BE2C (cell line): ENCODE data around the gene ABRACL. TPM values are rescaled to one million over a fixed set of nuclear protein-coding genes. Genes with fewer than 3 reads are reported as not detected.

ENCODE experiments used
- DNase-seq: peaks from one replicate; pipeline ENCODE4 v3.0.0-alpha.2; 2020
- H3K27me3 ChIP-seq: fragments of 250-450 bp; sonication (Bioruptor Pico); 2 replicates; pipeline ENCODE4 v1.5.1; 2020; ENCODE audit warnings: mild to moderate bottlenecking
- H3K36me3 ChIP-seq: fragments of 250-450 bp; sonication (Bioruptor Pico); 2 replicates; pipeline ENCODE4 v1.5.1; 2020; ENCODE audit warnings: mild to moderate bottlenecking
- H3K4me1 ChIP-seq: fragments of 250-450 bp; sonication (Bioruptor Pico); 2 replicates; pipeline ENCODE4 v1.5.1; 2020
- H3K4me3 ChIP-seq: 2 replicates; pipeline ENCODE4 v1.5.1; 2011; ENCODE audit warnings: low read depth, low read length
- H3K9me3 ChIP-seq: fragments of 250-450 bp; sonication (Bioruptor Pico); 2 replicates; pipeline ENCODE4 v1.5.1; 2020
- polyA plus RNA-seq: library from polyadenylated mRNA; unstranded; fragments of >200 nt; gene quantifications from one replicate; pipeline ENCODE4 v1.2.1, GENCODE V29; 2012; ENCODE audit warnings: low read depth, missing spikeins; ENCODE audit not compliant: insufficient read length, insufficient read depth
- TF ChIP-seq, protein P1 (sequence below): IDR thresholded peaks from 2 replicates; pipeline ENCODE4 v1.5.1; 2012; ENCODE audit warnings: mild to moderate bottlenecking, low read depth, low read length

ABRACL gene
- 0.69 TPM for polyA plus RNA-seq

DNA sequence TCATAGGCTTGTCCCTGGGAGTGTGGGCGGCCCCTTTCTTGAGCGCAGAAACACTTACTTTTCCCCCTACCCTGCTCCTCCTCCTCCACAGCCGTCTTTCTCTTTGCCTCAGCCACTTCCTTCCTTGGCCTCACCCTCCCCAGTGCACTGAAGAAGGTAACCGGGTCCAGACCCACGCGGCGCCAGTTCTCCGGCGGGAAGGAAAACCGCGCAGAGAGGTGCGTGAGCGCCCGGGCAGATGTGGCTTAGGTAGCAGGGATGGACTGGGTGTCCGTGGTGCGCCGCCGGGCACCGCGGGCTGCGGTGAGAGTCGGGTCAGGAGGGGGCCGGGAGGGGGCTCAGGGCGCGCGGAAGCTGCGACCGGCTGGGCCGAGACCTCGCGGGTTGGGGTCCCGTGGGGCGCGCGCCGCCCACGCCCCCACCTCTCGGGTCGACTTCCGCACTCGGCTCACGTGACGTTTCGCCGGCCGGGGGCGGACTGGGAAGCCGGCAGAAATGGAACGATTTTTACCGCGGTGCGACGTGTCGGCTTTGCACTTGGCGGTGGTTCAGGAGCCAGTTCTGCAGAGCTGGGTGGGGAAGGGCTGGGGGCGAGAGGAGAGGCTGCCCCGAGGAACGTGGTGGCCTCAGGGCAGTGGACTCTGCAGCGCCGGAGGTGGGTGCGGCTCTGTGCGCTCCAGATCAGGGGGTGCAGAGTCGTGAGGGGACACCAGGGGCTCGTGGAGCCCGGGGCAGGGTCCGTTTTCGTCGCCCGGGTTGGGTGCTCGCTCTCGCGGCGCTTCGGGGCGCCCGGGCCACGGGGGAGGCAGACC is at the start of gene ABRACL:
Gene ABRACL (plus strand): TSS at position 88 of the 812 bp plus-strand sequence. CDS start 5,416 bp downstream, outside the sequence.
- Histone ChIP-seq H3K4me3 (peak within 1 kb of the TSS; percentile 67), H3K4me1 (no peaks in the 10 kb centered on the region), H3K27me3 (peaks cover 39% of the 10 kb centered on the region), H3K9me3 (no peaks in the 10 kb centered on the region), H3K36me3 (no peaks in the 10 kb centered on the region)
- peak; percentile 34 for DNase-seq
- TF ChIP-seq, protein P1, sequence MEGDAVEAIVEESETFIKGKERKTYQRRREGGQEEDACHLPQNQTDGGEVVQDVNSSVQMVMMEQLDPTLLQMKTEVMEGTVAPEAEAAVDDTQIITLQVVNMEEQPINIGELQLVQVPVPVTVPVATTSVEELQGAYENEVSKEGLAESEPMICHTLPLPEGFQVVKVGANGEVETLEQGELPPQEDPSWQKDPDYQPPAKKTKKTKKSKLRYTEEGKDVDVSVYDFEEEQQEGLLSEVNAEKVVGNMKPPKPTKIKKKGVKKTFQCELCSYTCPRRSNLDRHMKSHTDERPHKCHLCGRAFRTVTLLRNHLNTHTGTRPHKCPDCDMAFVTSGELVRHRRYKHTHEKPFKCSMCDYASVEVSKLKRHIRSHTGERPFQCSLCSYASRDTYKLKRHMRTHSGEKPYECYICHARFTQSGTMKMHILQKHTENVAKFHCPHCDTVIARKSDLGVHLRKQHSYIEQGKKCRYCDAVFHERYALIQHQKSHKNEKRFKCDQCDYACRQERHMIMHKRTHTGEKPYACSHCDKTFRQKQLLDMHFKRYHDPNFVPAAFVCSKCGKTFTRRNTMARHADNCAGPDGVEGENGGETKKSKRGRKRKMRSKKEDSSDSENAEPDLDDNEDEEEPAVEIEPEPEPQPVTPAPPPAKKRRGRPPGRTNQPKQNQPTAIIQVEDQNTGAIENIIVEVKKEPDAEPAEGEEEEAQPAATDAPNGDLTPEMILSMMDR: no peak

- no peaks in the 10 kb centered on the region for H3K9me3 ChIP-seq
- TF ChIP-seq, protein P1: no peak
- DNase-seq: no peak
- H3K27me3 ChIP-seq: no peaks in the 10 kb centered on the region
- H3K4me1 ChIP-seq: peaks cover 13% of the 10 kb centered on the region
- no peaks in the 10 kb centered on the region for H3K36me3 ChIP-seq
- H3K4me3 ChIP-seq: no peak overlapping the region
Observed at GRCh38 chr6:138979365-138979764, 49.2 kb upstream of the ABRACL start.

DNA sequence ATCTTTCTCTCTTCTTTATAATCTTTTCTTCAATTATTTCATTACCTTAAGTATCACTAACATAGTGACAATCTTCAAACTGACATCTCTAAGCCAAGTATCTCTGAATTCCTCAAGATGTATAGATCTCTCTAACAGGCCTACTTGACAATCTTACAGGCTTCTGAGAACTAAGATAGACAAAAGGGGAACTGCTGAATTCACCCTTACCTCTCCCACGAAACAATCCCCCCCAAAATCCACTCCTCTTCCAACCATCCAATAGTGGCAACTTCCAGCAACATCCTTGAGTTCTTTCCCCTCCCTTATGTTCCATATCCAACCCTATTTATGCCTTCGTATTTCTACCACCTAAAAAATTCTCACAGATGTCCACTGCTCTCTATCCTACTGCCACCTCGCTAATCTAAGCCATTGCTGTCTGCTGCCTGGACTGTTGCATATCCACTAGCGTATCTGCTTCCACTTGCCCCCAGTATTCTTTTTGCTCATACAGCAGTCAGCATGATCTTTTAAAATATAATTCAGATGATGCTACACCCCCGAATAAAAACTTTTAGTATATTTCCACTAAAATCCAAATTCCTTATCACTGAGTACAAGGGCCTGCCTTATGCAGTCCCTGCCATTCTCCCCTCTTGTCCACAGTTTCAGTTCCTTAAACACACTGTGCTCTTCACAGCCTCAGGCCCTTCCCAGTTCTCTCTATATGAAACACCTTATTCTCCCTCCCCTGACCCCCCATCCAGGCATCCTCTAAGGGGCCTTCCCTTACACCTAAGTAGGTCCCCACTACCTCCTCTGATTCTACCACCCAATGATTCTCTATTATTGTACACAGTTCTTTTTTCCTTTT is 48.5 kb upstream of the ABRACL start:
- TF ChIP-seq, protein P1: no peak
- H3K36me3 ChIP-seq: no peaks in the 10 kb centered on the region
- H3K9me3 ChIP-seq: no peaks in the 10 kb centered on the region
- no peak overlapping the region for H3K4me3 ChIP-seq
- no peak for DNase-seq
- H3K4me1 ChIP-seq: peaks cover 10% of the 10 kb centered on the region
- H3K27me3 ChIP-seq: no peaks in the 10 kb centered on the region

DNA sequence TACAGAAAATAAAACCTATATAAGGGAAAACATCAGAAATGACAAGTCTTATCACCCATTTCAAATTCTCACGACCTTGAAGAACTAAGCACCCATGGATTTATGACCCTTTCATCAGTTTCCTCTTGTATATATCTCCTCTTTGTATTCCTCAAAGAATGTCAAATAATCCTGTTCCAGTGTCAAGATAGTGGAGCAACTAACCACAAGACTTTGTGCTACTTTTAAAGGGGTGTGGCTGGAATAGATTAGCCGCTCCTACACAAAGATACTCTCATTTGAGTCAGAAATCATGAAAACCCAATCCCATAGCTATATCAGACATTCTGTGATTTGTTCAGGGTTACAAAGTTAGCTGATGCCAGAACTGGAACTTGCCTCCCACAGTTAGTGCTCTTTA is 47.1 kb upstream of the ABRACL start:
- no peak for DNase-seq
- H3K9me3 ChIP-seq: no peaks in the 10 kb centered on the region
- H3K4me3 ChIP-seq: no peak overlapping the region
- TF ChIP-seq, protein P1: no peak
- no peaks in the 10 kb centered on the region for H3K36me3 ChIP-seq
- H3K27me3 ChIP-seq: no peaks in the 10 kb centered on the region
- H3K4me1 ChIP-seq: peaks cover 10% of the 10 kb centered on the region

- Histone ChIP-seq H3K4me3 (peak overlapping the region; percentile 84), H3K36me3 (no peaks in the 10 kb centered on the region), H3K4me1 (peaks cover 2% of the 10 kb centered on the region), H3K9me3 (no peaks in the 10 kb centered on the region), H3K27me3 (no peaks in the 10 kb centered on the region)
- TF ChIP-seq, protein P1: no peak
- DNase-seq: no peak
Observed at GRCh38 chr6:138986578-138986977, 42.0 kb upstream of the ABRACL start.
